Endothelial cell of umbilical vein (primary cell): ENCODE data around the gene GSTA5.
"Not testable (repeated sequence)": the region's sequence is repeated elsewhere in the genome, so short reads cannot be mapped to it uniquely, and the experiment has no call there.

Experiments used
- EZH2 ChIP-seq: IDR thresholded peaks from 2 replicates; pipeline ENCODE4 v1.6.1; 2012; ENCODE audit warnings: borderline replicate concordance, low read depth, mild to moderate bottlenecking, moderate library complexity, low read length, inconsistent platforms; ENCODE audit not compliant: severe bottlenecking
- GATA2 ChIP-seq: IDR thresholded peaks from 2 replicates; pipeline ENCODE4 v1.7.0; 2011; ENCODE audit warnings: low read depth, mild to moderate bottlenecking, moderate library complexity, mixed read lengths, low read length; ENCODE audit not compliant: insufficient read length, insufficient read depth
- JUN ChIP-seq: IDR thresholded peaks from 2 replicates; pipeline ENCODE4 v1.6.1; 2011; ENCODE audit warnings: borderline replicate concordance, low read depth; ENCODE audit not compliant: insufficient read length, insufficient read depth
- POLR2A ChIP-seq: IDR thresholded peaks from 2 replicates; pipeline ENCODE4 v1.6.1; 2012; ENCODE audit warnings: low read depth, mild to moderate bottlenecking, control low read depth, low read length
- POLR2AphosphoS5 ChIP-seq: IDR thresholded peaks from 2 replicates; pipeline ENCODE4 v1.6.1; 2012; ENCODE audit warnings: low read depth, mild to moderate bottlenecking, control low read depth, low read length, moderate library complexity; ENCODE audit not compliant: insufficient read depth
- TF ChIP-seq, protein P1 (sequence below), 2 donors: IDR thresholded peaks; 1 replicate in 1 of 2; 2 replicates in 1 of 2; pipeline ENCODE4 v1.5.1; 2011; ENCODE audit warnings: low read length in 2 of 2, mild to moderate bottlenecking in 2 of 2, moderate library complexity in 2 of 2, control low read depth in 1 of 2, inconsistent platforms in 1 of 2, low read depth in 1 of 2; ENCODE audit not compliant: insufficient read depth in 1 of 2; ENCODE audit errors: extremely low read depth in 1 of 2
- TF ChIP-seq, protein P2 (sequence below): IDR thresholded peaks from 2 replicates; pipeline ENCODE4 v1.6.1; 2011; ENCODE audit not compliant: insufficient read depth, insufficient read length

DNA sequence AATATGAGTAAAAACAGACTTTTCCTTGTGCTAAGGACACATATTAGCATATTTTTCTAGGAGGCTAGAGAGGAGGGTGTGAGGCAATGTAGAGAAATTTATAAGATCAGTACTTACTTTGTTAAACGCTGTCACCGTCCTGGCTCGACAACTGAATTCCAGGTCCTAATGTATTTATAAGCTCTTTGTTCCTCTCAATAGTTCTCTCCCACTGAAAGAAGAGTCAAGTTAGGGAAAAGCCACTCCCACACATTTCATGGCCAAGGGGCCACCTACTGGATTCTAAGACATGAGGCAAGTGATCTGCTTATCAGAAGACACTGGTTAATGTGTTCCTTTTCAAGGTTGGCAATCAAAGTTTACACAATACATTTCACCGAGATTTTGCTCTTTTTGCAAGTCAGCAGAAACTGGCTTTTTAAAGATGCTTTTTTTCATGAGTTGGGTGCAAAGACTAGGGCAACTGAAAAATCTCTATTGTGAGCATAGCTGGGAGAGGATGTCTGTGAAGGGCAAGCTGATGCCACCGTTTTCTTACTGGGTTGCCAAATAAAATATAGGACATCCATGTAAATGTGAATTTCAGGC lies 36.9 kb downstream of the GSTA5 start, which contains the start of gene GSTA1:
- TF ChIP-seq, protein P1, sequence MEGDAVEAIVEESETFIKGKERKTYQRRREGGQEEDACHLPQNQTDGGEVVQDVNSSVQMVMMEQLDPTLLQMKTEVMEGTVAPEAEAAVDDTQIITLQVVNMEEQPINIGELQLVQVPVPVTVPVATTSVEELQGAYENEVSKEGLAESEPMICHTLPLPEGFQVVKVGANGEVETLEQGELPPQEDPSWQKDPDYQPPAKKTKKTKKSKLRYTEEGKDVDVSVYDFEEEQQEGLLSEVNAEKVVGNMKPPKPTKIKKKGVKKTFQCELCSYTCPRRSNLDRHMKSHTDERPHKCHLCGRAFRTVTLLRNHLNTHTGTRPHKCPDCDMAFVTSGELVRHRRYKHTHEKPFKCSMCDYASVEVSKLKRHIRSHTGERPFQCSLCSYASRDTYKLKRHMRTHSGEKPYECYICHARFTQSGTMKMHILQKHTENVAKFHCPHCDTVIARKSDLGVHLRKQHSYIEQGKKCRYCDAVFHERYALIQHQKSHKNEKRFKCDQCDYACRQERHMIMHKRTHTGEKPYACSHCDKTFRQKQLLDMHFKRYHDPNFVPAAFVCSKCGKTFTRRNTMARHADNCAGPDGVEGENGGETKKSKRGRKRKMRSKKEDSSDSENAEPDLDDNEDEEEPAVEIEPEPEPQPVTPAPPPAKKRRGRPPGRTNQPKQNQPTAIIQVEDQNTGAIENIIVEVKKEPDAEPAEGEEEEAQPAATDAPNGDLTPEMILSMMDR (IDR thresholded peaks at IDR 0.05; ENCODE audit: extremely low read depth in 1 of 2, insufficient read depth in 1 of 2, low read depth in 1 of 2, low read length in 2 of 2): not testable (repeated sequence)
- not testable (repeated sequence) for TF ChIP-seq POLR2A, GATA2, EZH2, JUN, POLR2AphosphoS5
- TF ChIP-seq, protein P2, sequence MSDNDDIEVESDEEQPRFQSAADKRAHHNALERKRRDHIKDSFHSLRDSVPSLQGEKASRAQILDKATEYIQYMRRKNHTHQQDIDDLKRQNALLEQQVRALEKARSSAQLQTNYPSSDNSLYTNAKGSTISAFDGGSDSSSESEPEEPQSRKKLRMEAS: not testable (repeated sequence)
